Left ventricle myocardium inferior (tissue), 1 donor: ENCODE data around the gene DENND1A. TPM values are rescaled to one million over a fixed set of nuclear protein-coding genes. Genes with fewer than 3 reads are reported as not detected.

ENCODE experiments used
- DNase-seq: peaks from one replicate; pipeline ENCODE4 v3.0.0-alpha.2; 2020
- H3K27ac ChIP-seq: fragments of 200-600 bp; replicated peaks from 2 replicates; pipeline ENCODE4 v1.8.0; 2021
- H3K27me3 ChIP-seq: fragments of 200-600 bp; 2 replicates; pipeline ENCODE4 v1.8.0; 2021; ENCODE audit warnings: low read depth
- H3K36me3 ChIP-seq: fragments of 200-600 bp; 2 replicates; pipeline ENCODE4 v1.8.0; 2021
- H3K4me1 ChIP-seq: fragments of 200-600 bp; 2 replicates; pipeline ENCODE4 v1.8.0; 2021
- H3K4me3 ChIP-seq: fragments of 200-600 bp; 2 replicates; pipeline ENCODE4 v1.8.0; 2021; ENCODE audit warnings: mild to moderate bottlenecking, moderate library complexity
- H3K9me3 ChIP-seq: fragments of 200-600 bp; replicated peaks from 2 replicates; pipeline ENCODE4 v1.8.0; 2021
- CTCF ChIP-seq: fragments of 200-600 bp; IDR thresholded peaks from 2 replicates; pipeline ENCODE4 v1.8.0; 2021; ENCODE audit warnings: antibody characterized with exemption, mild to moderate bottlenecking, borderline replicate concordance
- intact Hi-C: fragments of 100-400 bp; cut with micrococcal nuclease; formaldehyde crosslinking; loops from one replicate; pipeline ENCODE4 v1.11.0; 2022
- total RNA-seq: library from RNA; stranded (reverse); fragmentation: NEBNext Ultra II Directional; extraction: Animal tissue kit (Norgen Biotek cat#: 25700); gene quantifications from one replicate; pipeline ENCODE4 v1.2.1, GENCODE V29; 2021
- donor health status: DM: no; HTN: yes; CAD: no; lungs with severe emphysema.

Gene DENND1A
- total RNA-seq, 1 donor from 2014 or later: 12.2 TPM

DNA sequence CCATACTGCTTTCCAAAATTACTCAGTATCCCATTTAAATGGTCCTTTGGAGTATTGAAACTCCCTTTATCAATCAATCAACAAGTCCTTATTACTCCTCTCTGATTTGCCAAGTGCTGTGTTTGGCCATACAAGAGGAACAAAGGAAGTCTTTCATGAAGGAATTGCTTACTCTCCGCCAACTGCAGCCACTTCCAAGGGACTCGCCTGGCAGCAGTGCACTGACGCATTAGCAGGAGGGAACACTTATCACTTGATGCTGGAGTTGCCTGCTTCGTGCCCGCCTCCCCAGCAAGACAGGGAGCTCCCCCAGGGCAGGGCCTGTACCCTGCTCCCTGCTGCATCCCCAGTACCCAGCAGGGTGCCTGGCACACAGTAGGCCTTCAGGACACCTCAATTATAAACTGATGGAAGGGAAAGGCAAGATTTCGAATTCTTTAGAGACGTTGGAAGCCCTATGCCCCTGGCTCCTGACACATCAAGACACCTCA lies 476.1 kb downstream of the DENND1A start:
- H3K36me3 ChIP-seq: peaks cover 29% of the 10 kb centered on the region
- peak overlapping the region; percentile 24 for H3K27ac ChIP-seq
- intact Hi-C loops: no loop called here
- peaks cover 9% of the 10 kb centered on the region for H3K4me1 ChIP-seq
- no peak overlapping the region for H3K4me3 ChIP-seq
- no peaks in the 10 kb centered on the region for H3K9me3 ChIP-seq
- no peaks in the 10 kb centered on the region for H3K27me3 ChIP-seq
- peak; percentile 63 for DNase-seq
- no peak for TF ChIP-seq CTCF

GRCh38 chr9:123453076-123453667 lies 476.8 kb downstream of the DENND1A start:
- DNase-seq: no peak
- no peak for TF ChIP-seq CTCF
- no peaks in the 10 kb centered on the region for H3K27me3 ChIP-seq
- H3K4me1 ChIP-seq: peaks cover 15% of the 10 kb centered on the region
- H3K36me3 ChIP-seq: peaks cover 29% of the 10 kb centered on the region
- intact Hi-C loops: no loop called here
- no peak overlapping the region for H3K4me3 ChIP-seq
- no peaks in the 10 kb centered on the region for H3K9me3 ChIP-seq
- peak overlapping the region; percentile 46 for H3K27ac ChIP-seq

GRCh38 chr9:123450996-123451395 lies 478.9 kb downstream of the DENND1A start:
- Histone ChIP-seq H3K4me3 (no peak overlapping the region), H3K27me3 (no peaks in the 10 kb centered on the region), H3K36me3 (peaks cover 26% of the 10 kb centered on the region), H3K9me3 (no peaks in the 10 kb centered on the region), H3K4me1 (peaks cover 19% of the 10 kb centered on the region), H3K27ac (no peak overlapping the region)
- intact Hi-C loops: no loop called here
- DNase-seq: no peak
- TF ChIP-seq CTCF: no peak

- Histone ChIP-seq H3K4me3 (no peak overlapping the region), H3K36me3 (peaks cover 19% of the 10 kb centered on the region), H3K9me3 (no peaks in the 10 kb centered on the region), H3K27ac (no peak overlapping the region), H3K27me3 (no peaks in the 10 kb centered on the region), H3K4me1 (peaks cover 19% of the 10 kb centered on the region)
- intact Hi-C loops: no loop called here
- no peak for DNase-seq
- TF ChIP-seq CTCF: no peak
Measured at GRCh38 chr9:123450098-123450770, 479.7 kb downstream of the DENND1A start.

GRCh38 chr9:123447934-123448646 lies 481.8 kb downstream of the DENND1A start:
- H3K27me3 ChIP-seq: no peaks in the 10 kb centered on the region
- peaks cover 16% of the 10 kb centered on the region for H3K36me3 ChIP-seq
- TF ChIP-seq CTCF: no peak
- no peaks in the 10 kb centered on the region for H3K9me3 ChIP-seq
- no peak overlapping the region for H3K4me3 ChIP-seq
- H3K27ac ChIP-seq: no peak overlapping the region
- intact Hi-C loops: no loop called here
- peaks cover 19% of the 10 kb centered on the region for H3K4me1 ChIP-seq
- DNase-seq: no peak
